Ishikawa (cell line): ENCODE results near the gene SNF8.

Experiments
- CEBPB ChIP-seq: IDR thresholded peaks from 2 replicates; pipeline ENCODE4 v1.6.1; 2012
- CREB1 ChIP-seq: IDR thresholded peaks from 2 replicates; pipeline ENCODE4 v1.6.1; 2012; ENCODE audit warnings: low read depth
- EGR1 ChIP-seq: IDR thresholded peaks from 2 replicates; pipeline ENCODE4 v1.6.1; 2012
- EP300 ChIP-seq: IDR thresholded peaks from 2 replicates; pipeline ENCODE4 v1.6.1; 2012; ENCODE audit warnings: borderline replicate concordance
- FOXM1 ChIP-seq: IDR thresholded peaks from 2 replicates; pipeline ENCODE4 v1.6.1; 2012; ENCODE audit warnings: low read depth, borderline replicate concordance
- MAX ChIP-seq: IDR thresholded peaks from 2 replicates; pipeline ENCODE4 v1.6.1; 2012
- NFIC ChIP-seq: IDR thresholded peaks from 2 replicates; pipeline ENCODE4 v1.6.1; 2012
- RAD21 ChIP-seq: IDR thresholded peaks from 2 replicates; pipeline ENCODE4 v1.6.1; 2012; ENCODE audit warnings: low read depth
- REST ChIP-seq: IDR thresholded peaks from 2 replicates; pipeline ENCODE4 v1.6.1; 2012; ENCODE audit warnings: low read depth, mild to moderate bottlenecking
- TCF12 ChIP-seq: IDR thresholded peaks from 2 replicates; pipeline ENCODE4 v1.6.1; 2012; ENCODE audit warnings: low read depth
- USF1 ChIP-seq: IDR thresholded peaks from 2 replicates; pipeline ENCODE4 v1.6.1; 2012
- YY1 ChIP-seq: IDR thresholded peaks from 2 replicates; pipeline ENCODE4 v1.6.1; 2012; ENCODE audit warnings: low read depth
- ZBTB7A ChIP-seq: IDR thresholded peaks from 2 replicates; pipeline ENCODE4 v1.6.1; 2012; ENCODE audit warnings: low read depth

SNF8 gene

GRCh38 chr17:48927978-48928745 lies 16.5 kb downstream of the SNF8 start:
- TF ChIP-seq RAD21: no peak

- TF ChIP-seq FOXM1: no peak
- no peak for TF ChIP-seq REST
Measured at GRCh38 chr17:48925991-48926342, 18.7 kb downstream of the SNF8 start.

DNA sequence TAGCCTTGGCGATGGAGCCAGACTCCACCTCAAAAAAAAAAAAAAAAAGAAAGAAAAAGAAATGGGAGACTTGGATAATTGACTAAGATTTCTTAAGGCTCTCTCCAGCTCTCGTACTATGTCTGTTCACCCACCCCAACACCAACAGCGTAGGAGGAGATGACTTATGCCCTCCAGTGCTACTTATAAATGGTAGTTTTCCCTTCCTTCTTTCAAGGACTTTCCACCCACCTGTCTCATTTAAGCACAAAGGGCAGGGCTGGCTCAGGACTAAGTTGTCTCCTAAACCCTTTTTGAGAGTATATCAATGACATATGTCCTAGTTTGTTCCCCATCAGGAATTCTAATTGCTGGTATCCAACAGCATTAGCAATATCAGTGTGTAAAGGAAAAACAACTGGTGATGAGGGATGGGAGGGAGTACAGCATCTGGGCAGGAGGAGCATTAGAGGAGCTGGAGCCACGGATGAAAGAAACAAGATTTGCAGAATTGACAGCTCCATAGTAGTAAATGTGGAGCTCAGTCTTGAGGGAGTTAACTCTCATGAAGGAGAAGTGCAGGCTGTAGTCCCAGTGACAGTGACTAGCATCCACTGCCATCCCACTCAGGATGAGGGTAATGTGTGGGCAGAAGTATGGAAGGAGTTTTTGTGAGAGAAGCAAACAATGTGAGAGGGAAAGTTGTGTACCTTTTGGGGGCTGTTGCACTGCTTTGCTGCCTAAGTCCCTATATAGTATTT lies 19.2 kb downstream of the SNF8 start:
- TF ChIP-seq MAX: no peak

- TF ChIP-seq USF1: no peak
- TF ChIP-seq YY1: no peak
- no peak for TF ChIP-seq TCF12
- no peak for TF ChIP-seq EGR1
- no peak for TF ChIP-seq REST
- no peak for TF ChIP-seq EP300
- TF ChIP-seq NFIC: no peak
Measured at GRCh38 chr17:48915459-48916282, 29.0 kb downstream of the SNF8 start.

DNA sequence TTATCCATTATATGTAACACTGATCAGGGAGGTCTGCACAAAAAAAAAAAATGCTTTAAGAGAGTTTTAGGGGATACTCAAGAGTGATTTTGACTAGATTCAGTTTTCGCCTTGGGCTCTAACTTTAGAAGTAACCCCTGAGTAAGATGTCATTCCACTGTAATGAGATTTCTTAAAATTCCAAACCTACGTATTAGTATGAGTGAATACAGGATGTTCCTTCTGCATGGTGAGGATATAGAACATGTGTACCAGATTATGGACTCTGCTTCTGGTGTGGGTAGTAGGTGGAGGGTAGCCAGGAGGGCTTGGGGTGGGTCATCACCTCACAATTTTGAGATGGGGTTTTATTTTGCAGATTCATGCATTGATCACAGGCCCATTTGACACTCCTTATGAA lies 32.2 kb downstream of the SNF8 start:
- TF ChIP-seq USF1 (no peak), CEBPB (no peak), CREB1 (no peak), RAD21 (no peak), MAX (no peak), REST (no peak), NFIC (no peak), FOXM1 (no peak), YY1 (no peak), ZBTB7A (no peak)
